ENCODE data around the gene TMEM256. TPM values are rescaled to one million over a fixed set of nuclear protein-coding genes. Genes with fewer than 3 reads are reported as not detected.

Gene TMEM256
- total RNA-seq, 4 donors from 2014 or later: 10.0 to 129 (median 85.6) TPM

DNA sequence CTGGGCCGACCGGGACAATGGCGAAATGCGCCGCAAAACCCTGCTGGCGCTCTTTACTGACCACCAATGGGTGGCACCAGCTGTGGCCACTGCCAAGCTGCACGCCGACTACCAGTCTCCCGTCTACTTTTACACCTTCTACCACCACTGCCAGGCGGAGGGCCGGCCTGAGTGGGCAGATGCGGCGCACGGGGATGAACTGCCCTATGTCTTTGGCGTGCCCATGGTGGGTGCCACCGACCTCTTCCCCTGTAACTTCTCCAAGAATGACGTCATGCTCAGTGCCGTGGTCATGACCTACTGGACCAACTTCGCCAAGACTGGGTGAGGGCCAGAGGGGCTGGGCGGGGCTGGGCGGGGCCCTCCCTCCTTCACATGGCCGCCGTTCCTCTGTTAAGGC lies 11.9 kb upstream of the TMEM256 start:
- no peaks in the 10 kb centered on the region for H3K27me3 ChIP-seq
- H3K4me1 ChIP-seq: no peaks in the 10 kb centered on the region
- H3K36me3 ChIP-seq: no peaks in the 10 kb centered on the region
- 83 to 93% methylated on average over 3 to 23 of the region's 23 CpGs for WGBS, 2 donors (ENCODE audit: low coverage in 1 of 2)
- H3K27ac ChIP-seq: no peak overlapping the region
- intact Hi-C loops (cut with DNase I; ENCODE audit: low total_unique reads): no loop called here
- TF ChIP-seq POLR2AphosphoS5 (IDR thresholded peaks at IDR 0.05): no peak
- no peak for TF ChIP-seq POLR2A (IDR thresholded peaks at IDR 0.05)
- TF ChIP-seq EP300 (IDR thresholded peaks at IDR 0.05; ENCODE audit: low read depth): no peak
- TF ChIP-seq, protein P1, sequence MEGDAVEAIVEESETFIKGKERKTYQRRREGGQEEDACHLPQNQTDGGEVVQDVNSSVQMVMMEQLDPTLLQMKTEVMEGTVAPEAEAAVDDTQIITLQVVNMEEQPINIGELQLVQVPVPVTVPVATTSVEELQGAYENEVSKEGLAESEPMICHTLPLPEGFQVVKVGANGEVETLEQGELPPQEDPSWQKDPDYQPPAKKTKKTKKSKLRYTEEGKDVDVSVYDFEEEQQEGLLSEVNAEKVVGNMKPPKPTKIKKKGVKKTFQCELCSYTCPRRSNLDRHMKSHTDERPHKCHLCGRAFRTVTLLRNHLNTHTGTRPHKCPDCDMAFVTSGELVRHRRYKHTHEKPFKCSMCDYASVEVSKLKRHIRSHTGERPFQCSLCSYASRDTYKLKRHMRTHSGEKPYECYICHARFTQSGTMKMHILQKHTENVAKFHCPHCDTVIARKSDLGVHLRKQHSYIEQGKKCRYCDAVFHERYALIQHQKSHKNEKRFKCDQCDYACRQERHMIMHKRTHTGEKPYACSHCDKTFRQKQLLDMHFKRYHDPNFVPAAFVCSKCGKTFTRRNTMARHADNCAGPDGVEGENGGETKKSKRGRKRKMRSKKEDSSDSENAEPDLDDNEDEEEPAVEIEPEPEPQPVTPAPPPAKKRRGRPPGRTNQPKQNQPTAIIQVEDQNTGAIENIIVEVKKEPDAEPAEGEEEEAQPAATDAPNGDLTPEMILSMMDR (IDR thresholded peaks at IDR 0.05): no peak
- DNase-seq: no peak
- H3K9me3 ChIP-seq: no peaks in the 10 kb centered on the region
- H3K4me3 ChIP-seq: no peak overlapping the region
- in situ Hi-C loops (cut with MboI; ENCODE audit: low pct_ligation_motif_present in 1 of 4, low pct_unique_long_range_greater_than_20kb in 1 of 4, low sequenced_read_pairs in 3 of 4): no loop called here

DNA sequence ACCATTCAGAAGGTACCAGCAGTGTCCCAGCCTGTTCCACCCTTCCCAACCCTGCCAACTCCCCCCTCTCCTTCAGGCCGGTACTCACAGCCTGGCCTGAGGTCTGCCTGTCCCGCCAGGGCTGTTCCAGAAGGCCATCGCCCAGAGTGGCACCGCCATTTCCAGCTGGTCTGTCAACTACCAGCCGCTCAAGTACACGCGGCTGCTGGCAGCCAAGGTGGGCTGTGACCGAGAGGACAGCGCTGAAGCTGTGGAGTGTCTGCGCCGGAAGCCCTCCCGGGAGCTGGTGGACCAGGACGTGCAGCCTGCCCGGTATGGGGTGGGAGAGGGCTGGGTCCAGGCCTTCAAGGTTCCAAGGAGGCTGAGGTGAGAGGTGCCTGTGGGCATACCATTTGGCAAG lies 10.9 kb upstream of the TMEM256 start:
- Histone ChIP-seq H3K27me3 (no peaks in the 10 kb centered on the region), H3K4me1 (no peaks in the 10 kb centered on the region), H3K36me3 (no peaks in the 10 kb centered on the region), H3K27ac (no peak overlapping the region), H3K9me3 (no peaks in the 10 kb centered on the region), H3K4me3 (no peak overlapping the region)
- DNase-seq: no peak
- 86% methylated on average over 14 of the region's 14 CpGs; no CpG with 5 or more reads in 1 of the 2 donors for WGBS, 2 donors (ENCODE audit: low coverage in 1 of 2)
- in situ Hi-C loops (cut with MboI; ENCODE audit: low pct_ligation_motif_present in 1 of 4, low pct_unique_long_range_greater_than_20kb in 1 of 4, low sequenced_read_pairs in 3 of 4): no loop called here
- intact Hi-C loops (cut with DNase I; ENCODE audit: low total_unique reads): no loop called here
- no peak for TF ChIP-seq POLR2A (IDR thresholded peaks at IDR 0.05)
- TF ChIP-seq, protein P1 (IDR thresholded peaks at IDR 0.05): no peak
- TF ChIP-seq EP300 (IDR thresholded peaks at IDR 0.05; ENCODE audit: low read depth): no peak
- TF ChIP-seq POLR2AphosphoS5 (IDR thresholded peaks at IDR 0.05): no peak

DNA sequence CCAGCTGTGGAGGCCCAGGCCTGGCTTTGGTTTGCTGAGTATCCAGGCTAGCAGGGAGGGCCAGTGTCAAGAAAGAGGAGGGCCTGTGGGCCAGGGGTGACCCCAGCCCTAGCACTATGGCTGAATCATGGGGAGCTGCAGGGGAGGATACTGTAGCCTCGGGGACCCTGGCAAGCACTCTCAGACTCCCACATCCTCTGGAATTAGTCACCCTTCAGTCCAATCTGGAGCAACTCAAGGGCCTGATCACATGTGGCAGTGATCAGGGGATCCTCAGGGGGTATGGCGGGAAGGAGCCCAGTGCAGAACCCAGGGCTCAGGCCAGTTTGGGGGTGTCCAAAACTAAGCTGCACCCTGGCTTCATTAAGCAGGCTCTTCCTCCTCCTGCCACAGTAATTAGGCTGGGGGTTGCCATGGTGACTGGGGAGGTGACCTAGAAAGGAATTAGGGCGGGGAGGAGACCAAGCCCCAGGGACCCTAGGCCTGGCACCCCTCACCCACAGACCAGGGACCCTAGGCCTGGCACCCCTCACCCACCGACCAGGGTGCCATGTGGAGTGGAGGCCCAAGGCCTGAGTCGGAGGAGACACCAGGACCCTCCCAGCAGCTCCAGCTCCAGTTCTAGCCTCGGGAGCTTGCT lies 9.6 kb upstream of the TMEM256 start:
- Histone ChIP-seq H3K4me1 (no peaks in the 10 kb centered on the region), H3K27ac (no peak overlapping the region), H3K4me3 (no peak overlapping the region), H3K27me3 (no peaks in the 10 kb centered on the region), H3K36me3 (no peaks in the 10 kb centered on the region), H3K9me3 (no peaks in the 10 kb centered on the region)
- intact Hi-C loops (cut with DNase I; ENCODE audit: low total_unique reads): no loop called here
- in situ Hi-C loops (cut with MboI; ENCODE audit: low pct_ligation_motif_present in 1 of 4, low pct_unique_long_range_greater_than_20kb in 1 of 4, low sequenced_read_pairs in 3 of 4): no loop called here
- DNase-seq: no peak
- 20 to 60% methylated on average over 1 to 5 of the region's 6 CpGs for WGBS, 2 donors (ENCODE audit: low coverage in 1 of 2)
- TF ChIP-seq POLR2A (IDR thresholded peaks at IDR 0.05): no peak
- TF ChIP-seq EP300 (IDR thresholded peaks at IDR 0.05; ENCODE audit: low read depth): no peak
- TF ChIP-seq, protein P1 (IDR thresholded peaks at IDR 0.05): no peak

DNA sequence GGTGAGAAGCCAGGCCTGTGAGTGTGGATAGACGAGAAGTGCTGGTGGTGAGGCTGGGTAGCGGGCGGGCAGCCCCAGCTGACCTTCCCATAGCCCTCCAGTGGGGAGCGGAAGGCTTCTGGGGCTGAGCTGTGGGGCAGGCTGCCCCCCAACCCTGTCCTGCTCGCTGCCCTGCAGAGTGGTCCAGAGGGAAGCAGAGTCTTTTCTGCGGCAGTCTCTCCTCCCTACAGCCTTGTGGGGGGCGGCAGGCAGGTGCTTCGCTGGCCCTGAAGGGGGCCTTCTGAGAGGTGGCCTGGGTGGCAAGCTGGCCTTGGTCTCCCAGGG lies 7.5 kb upstream of the TMEM256 start:
- WGBS, 2 donors (ENCODE audit: low coverage in 1 of 2): 92% methylated on average over 8 of the region's 8 CpGs; no CpG with 5 or more reads in 1 of the 2 donors
- Histone ChIP-seq H3K4me1 (peaks cover 0 to 4% (median 0%) of the 10 kb centered on the region in 4 donors), H3K27ac (no peak overlapping the region), H3K9me3 (no peaks in the 10 kb centered on the region), H3K36me3 (no peaks in the 10 kb centered on the region), H3K4me3 (no peak overlapping the region), H3K27me3 (peaks cover under 1% of the 10 kb centered on the region)
- no peak for DNase-seq
- TF ChIP-seq POLR2AphosphoS5 (IDR thresholded peaks at IDR 0.05) (no peak), EP300 (IDR thresholded peaks at IDR 0.05; ENCODE audit: low read depth) (no peak), POLR2A (IDR thresholded peaks at IDR 0.05) (no peak)
- TF ChIP-seq, protein P1 (IDR thresholded peaks at IDR 0.05): no peak
- intact Hi-C loops (cut with DNase I; ENCODE audit: low total_unique reads) (no loop called here), in situ Hi-C loops (cut with MboI; ENCODE audit: low pct_ligation_motif_present in 1 of 4, low pct_unique_long_range_greater_than_20kb in 1 of 4, low sequenced_read_pairs in 3 of 4) (no loop called here)

All from transverse colon (tissue), 4 donors.